Subcutaneous adipose tissue (tissue), 4 donors: ENCODE data around the gene ZNF23. TPM values are rescaled to one million over a fixed set of nuclear protein-coding genes. Genes with fewer than 3 reads are reported as not detected.

ENCODE experiments used
- CTCF ChIP-seq: fragments of 450-650 bp; IDR thresholded peaks from one replicate; pipeline ENCODE4 v1.5.1; 2016; ENCODE audit warnings: low read depth, mild to moderate bottlenecking, control low read depth, antibody characterized with exemption, moderate library complexity
- total RNA-seq, 4 donors: library from RNA; depleted of rRNA; stranded (reverse); fragments of >200 nt; gene quantifications; one replicate each; pipeline ENCODE4 v1.1.0, GENCODE V29; 2016

The ZNF23 gene
- 10 to 100 TPM in 3 of 4 donors, 1 to 10 TPM in 1; 8.5 to 19.0 (median 13.5) TPM for total RNA-seq

GRCh38 chr16:71461686-71462648, at the start of gene ZNF23:
Gene ZNF23, minus strand, starts transcription at chr16:71462247. Its CDS starts 5,451 bp downstream, at chr16:71456796.
- no peak for TF ChIP-seq CTCF

- no peak for TF ChIP-seq CTCF
These were observed 45.0 kb upstream of the ZNF23 start for GRCh38 chr16:71507061-71507460.

- TF ChIP-seq CTCF, result no peak
These were observed 42.9 kb upstream of the ZNF23 start for GRCh38 chr16:71504901-71505300.

GRCh38 chr16:71501547-71501946, 39.5 kb upstream of the ZNF23 start:
- TF ChIP-seq CTCF, result no peak

- TF ChIP-seq CTCF, result no peak
These were observed 38.9 kb upstream of the ZNF23 start for GRCh38 chr16:71500964-71501363.

GRCh38 chr16:71499775-71500364, 37.8 kb upstream of the ZNF23 start:
- TF ChIP-seq CTCF, result no peak

- TF ChIP-seq CTCF, result no peak
These were observed 36.0 kb upstream of the ZNF23 start for GRCh38 chr16:71498031-71498430.
